ENCODE data around the gene BICC1. TPM values are rescaled to one million over a fixed set of nuclear protein-coding genes. Genes with fewer than 3 reads are reported as not detected.

The BICC1 gene
- polyA plus RNA-seq, 1 donor: 6.2 TPM

DNA sequence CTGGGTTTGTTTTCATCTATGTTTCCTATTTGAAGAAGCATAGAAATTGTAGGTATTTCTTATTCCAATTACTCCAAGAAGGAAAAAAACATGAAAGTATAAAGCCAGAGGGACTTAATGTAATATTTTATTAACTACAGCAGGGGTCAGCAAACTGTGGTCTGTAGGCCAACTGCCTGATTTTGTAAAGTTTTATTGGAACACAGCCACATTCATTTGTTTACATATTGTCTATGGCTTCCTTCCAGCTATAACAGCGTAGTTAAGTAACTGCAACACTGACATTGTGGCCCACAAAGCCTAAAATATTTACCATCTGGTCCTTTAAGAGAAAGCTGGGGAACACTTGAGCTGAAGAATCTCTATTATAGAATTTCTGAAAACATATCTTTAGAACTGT lies 306.2 kb downstream of the BICC1 start:
- H3K27ac ChIP-seq (ENCODE audit: low read length): no peak overlapping the region
- WGBS (ENCODE audit: insufficient coverage, low lambda C conversion rate): 40% methylated on average over 1 of the region's 1 CpG
- no peaks in the 10 kb centered on the region for H3K9me3 ChIP-seq (ENCODE audit: control insufficient read depth, low read depth, low read length)
- H3K4me3 ChIP-seq (ENCODE audit: low read length): no peak overlapping the region
- H3K27me3 ChIP-seq (ENCODE audit: control insufficient read depth, insufficient read depth, low read length): no peaks in the 10 kb centered on the region
- H3K36me3 ChIP-seq (ENCODE audit: control insufficient read depth, insufficient read depth, low read length): no peaks in the 10 kb centered on the region
- no peaks in the 10 kb centered on the region for H3K4me1 ChIP-seq (ENCODE audit: control insufficient read depth, insufficient read depth, low read length)
- DNase-seq: no peak

DNA sequence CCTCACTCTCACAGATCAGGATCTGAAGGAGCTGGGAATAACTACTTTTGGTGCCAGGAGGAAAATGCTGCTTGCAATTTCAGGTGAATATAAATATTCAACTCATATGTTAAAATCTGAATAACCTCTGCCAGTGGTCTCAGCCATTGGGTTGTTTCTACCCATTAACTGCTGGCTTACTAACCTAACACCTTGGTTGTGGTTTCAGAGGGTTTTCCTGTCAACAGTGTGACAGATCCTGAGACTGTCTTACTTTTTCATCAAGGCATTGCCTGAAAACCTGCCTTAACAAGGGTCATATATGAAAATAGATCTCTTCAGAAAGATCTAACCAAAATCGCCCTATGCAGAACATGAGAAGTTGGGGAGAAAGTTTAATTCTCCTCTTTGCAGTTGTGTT lies 307.7 kb downstream of the BICC1 start:
- no peaks in the 10 kb centered on the region for H3K9me3 ChIP-seq (ENCODE audit: control insufficient read depth, low read depth, low read length)
- no peaks in the 10 kb centered on the region for H3K36me3 ChIP-seq (ENCODE audit: control insufficient read depth, insufficient read depth, low read length)
- no peak overlapping the region for H3K27ac ChIP-seq (ENCODE audit: low read length)
- no peaks in the 10 kb centered on the region for H3K4me1 ChIP-seq (ENCODE audit: control insufficient read depth, insufficient read depth, low read length)
- no peak for DNase-seq
- H3K27me3 ChIP-seq (ENCODE audit: control insufficient read depth, insufficient read depth, low read length): no peaks in the 10 kb centered on the region
- no peak overlapping the region for H3K4me3 ChIP-seq (ENCODE audit: low read length)
- no CpG with 5 or more reads among the region's 1 CpG for WGBS (ENCODE audit: insufficient coverage, low lambda C conversion rate)

DNA sequence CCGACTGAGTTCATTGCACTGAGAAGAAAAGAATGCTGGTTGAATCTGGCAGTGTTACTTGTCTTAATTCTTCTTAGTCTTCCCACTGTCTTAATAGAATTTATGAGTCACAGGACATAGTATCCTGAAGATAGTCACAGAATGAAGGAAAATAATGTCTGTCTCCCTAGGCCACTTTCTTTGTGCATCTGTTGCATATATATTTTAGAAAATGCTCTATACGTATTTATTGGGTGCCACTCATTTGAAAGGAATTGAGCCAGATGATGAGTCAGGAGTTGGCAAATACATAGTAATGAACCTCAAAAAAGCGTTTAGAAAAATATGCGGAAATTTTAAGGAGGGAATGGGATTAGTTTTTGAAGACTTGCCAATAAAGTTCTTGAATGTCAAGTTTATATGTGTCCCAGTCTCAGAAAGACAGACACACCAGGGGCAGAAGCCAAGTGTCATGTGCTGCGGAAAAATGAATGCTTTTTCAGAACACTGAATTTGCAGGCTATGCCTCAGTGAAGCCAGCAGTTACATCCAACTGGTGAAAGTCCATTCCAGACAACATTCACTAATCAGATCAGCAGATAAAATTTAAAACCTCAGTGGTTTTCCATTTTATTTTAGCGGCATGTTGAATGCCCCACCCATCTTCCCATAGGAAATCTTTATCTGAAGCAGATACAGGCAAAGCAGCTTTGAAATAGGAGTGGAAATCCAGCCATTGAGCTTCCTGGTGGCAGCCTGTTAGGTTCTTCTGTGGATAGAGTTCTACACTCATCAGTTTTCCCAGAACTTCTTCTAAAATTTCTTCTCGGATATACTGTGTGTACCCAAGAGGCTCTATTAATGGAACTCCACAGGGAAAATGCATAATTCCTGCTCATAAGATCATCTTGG lies 308.4 kb downstream of the BICC1 start:
- Histone ChIP-seq H3K4me3 (ENCODE audit: low read length) (no peak overlapping the region), H3K4me1 (ENCODE audit: control insufficient read depth, insufficient read depth, low read length) (no peaks in the 10 kb centered on the region), H3K36me3 (ENCODE audit: control insufficient read depth, insufficient read depth, low read length) (no peaks in the 10 kb centered on the region), H3K27ac (ENCODE audit: low read length) (no peak overlapping the region), H3K9me3 (ENCODE audit: control insufficient read depth, low read depth, low read length) (no peaks in the 10 kb centered on the region), H3K27me3 (ENCODE audit: control insufficient read depth, insufficient read depth, low read length) (no peaks in the 10 kb centered on the region)
- WGBS (ENCODE audit: insufficient coverage, low lambda C conversion rate): 83% methylated on average over 4 of the region's 7 CpGs
- DNase-seq: no peak

DNA sequence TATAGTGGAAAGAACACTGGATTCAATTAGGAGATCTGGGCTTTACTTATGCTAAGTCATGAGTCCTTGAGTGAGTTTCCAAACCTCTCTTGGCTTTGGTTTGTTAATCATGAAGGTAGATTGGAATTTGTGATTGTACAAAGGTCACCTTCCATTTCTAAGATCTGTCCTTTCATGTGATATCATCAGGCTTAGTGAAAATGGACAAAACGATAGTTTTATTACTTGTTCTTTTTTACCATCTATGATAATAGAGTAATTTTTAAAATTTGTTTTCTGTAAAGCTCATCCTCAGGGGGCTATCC lies 309.0 kb downstream of the BICC1 start:
- Histone ChIP-seq H3K4me1 (ENCODE audit: control insufficient read depth, insufficient read depth, low read length) (no peaks in the 10 kb centered on the region), H3K27me3 (ENCODE audit: control insufficient read depth, insufficient read depth, low read length) (no peaks in the 10 kb centered on the region), H3K4me3 (ENCODE audit: low read length) (no peak overlapping the region), H3K36me3 (ENCODE audit: control insufficient read depth, insufficient read depth, low read length) (no peaks in the 10 kb centered on the region), H3K27ac (ENCODE audit: low read length) (no peak overlapping the region), H3K9me3 (ENCODE audit: control insufficient read depth, low read depth, low read length) (no peaks in the 10 kb centered on the region)
- 40% methylated on average over 1 of the region's 1 CpG for WGBS (ENCODE audit: insufficient coverage, low lambda C conversion rate)
- DNase-seq: no peak

DNA sequence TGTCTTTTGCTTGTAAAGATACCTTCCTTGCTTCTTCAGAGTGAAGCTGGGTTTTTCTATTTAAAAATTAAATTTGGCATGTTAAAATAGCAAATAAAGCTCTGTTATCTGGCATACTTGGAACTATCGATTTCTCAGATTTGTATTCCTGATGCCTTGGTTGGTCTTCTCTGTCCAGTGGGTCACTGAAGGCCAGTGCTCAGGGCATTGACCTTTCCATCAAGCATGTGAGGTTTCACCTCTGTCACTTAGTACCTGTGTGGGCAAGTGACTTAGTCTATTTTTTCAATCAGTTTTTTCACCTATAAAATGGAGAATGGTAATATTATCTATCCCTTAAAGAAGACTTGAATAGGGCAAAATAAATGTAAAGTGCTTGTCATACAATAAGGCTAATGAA lies 311.3 kb downstream of the BICC1 start:
- WGBS (ENCODE audit: insufficient coverage, low lambda C conversion rate): no CpG with 5 or more reads among the region's 1 CpG

DNA sequence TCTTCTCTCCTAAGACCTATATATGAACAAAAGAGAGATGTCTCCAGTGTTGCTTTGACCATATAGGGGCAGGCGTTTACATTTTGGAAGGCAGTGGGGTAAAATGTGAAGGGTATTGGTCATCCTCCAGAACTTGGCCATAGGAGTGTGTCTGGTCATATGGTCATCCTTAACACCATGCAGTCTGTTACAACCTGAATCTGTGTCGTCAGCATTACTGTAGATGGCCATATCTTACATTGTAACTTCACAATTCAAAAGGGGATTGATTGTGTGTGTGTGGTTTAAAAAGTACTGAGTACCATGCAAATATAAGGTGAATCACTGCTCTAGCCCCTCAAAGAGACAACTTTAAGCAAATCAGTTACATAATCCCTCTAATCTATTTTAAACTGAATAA lies 311.7 kb downstream of the BICC1 start:
- Histone ChIP-seq H3K27me3 (ENCODE audit: control insufficient read depth, insufficient read depth, low read length) (no peaks in the 10 kb centered on the region), H3K4me3 (ENCODE audit: low read length) (no peak overlapping the region), H3K9me3 (ENCODE audit: control insufficient read depth, low read depth, low read length) (no peaks in the 10 kb centered on the region), H3K27ac (ENCODE audit: low read length) (no peak overlapping the region), H3K36me3 (ENCODE audit: control insufficient read depth, insufficient read depth, low read length) (no peaks in the 10 kb centered on the region), H3K4me1 (ENCODE audit: control insufficient read depth, insufficient read depth, low read length) (no peaks in the 10 kb centered on the region)
- no CpG with 5 or more reads among the region's 2 CpGs for WGBS (ENCODE audit: insufficient coverage, low lambda C conversion rate)
- DNase-seq: no peak

More for the DNA sequence above, 311.3 kb downstream of the BICC1 start:
- no peaks in the 10 kb centered on the region for H3K4me1 ChIP-seq (ENCODE audit: control insufficient read depth, insufficient read depth, low read length)
- H3K4me3 ChIP-seq (ENCODE audit: low read length): no peak overlapping the region
- no peaks in the 10 kb centered on the region for H3K36me3 ChIP-seq (ENCODE audit: control insufficient read depth, insufficient read depth, low read length)
- DNase-seq: no peak
- H3K27ac ChIP-seq (ENCODE audit: low read length): no peak overlapping the region
- no peaks in the 10 kb centered on the region for H3K27me3 ChIP-seq (ENCODE audit: control insufficient read depth, insufficient read depth, low read length)
- H3K9me3 ChIP-seq (ENCODE audit: control insufficient read depth, low read depth, low read length): no peaks in the 10 kb centered on the region

DNA sequence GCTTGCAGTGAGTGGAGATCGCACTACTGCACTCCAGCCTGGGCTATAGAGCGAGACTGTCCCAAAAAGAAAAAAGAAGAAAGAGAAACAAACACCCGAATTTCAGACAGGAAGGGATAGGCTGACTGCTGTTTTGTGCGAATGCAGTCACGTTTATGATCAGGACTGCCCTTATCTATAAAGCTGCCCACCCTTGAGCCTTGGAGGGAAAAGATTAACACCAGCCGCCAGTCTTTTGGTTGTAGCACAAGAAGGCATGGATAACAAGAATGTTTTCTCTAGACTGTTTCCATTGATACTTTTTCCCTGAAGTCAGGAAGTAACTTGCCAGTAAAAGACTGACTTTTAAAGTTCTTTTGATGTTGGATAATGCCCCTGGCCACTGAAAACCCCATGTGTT lies 314.0 kb downstream of the BICC1 start:
- no peaks in the 10 kb centered on the region for H3K36me3 ChIP-seq (ENCODE audit: control insufficient read depth, insufficient read depth, low read length)
- no peaks in the 10 kb centered on the region for H3K9me3 ChIP-seq (ENCODE audit: control insufficient read depth, low read depth, low read length)
- DNase-seq: no peak
- no peaks in the 10 kb centered on the region for H3K4me1 ChIP-seq (ENCODE audit: control insufficient read depth, insufficient read depth, low read length)
- 90% methylated on average over 2 of the region's 6 CpGs for WGBS (ENCODE audit: insufficient coverage, low lambda C conversion rate)
- no peaks in the 10 kb centered on the region for H3K27me3 ChIP-seq (ENCODE audit: control insufficient read depth, insufficient read depth, low read length)
- no peak overlapping the region for H3K27ac ChIP-seq (ENCODE audit: low read length)
- H3K4me3 ChIP-seq (ENCODE audit: low read length): no peak overlapping the region

DNA sequence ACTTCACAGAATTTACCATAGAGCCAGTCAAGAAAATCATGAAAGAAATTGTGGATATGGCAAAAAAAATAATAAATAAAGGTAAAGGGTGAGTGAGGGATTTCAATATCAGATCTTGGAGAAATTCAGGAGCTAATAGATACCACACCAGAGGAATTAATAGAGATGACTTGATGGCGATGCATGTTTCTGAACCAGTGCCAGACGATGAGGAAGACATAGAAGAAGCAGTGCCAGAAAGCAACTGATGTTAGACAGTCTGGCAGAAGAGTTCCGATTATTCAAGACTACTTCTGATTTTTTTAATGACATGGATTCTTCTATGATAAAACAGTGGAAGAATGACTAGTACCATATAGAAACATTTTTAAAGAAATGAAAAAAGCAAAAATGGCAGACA lies 314.7 kb downstream of the BICC1 start:
- H3K4me1 ChIP-seq (ENCODE audit: control insufficient read depth, insufficient read depth, low read length): no peaks in the 10 kb centered on the region
- H3K36me3 ChIP-seq (ENCODE audit: control insufficient read depth, insufficient read depth, low read length): no peaks in the 10 kb centered on the region
- no peak overlapping the region for H3K27ac ChIP-seq (ENCODE audit: low read length)
- no peak for DNase-seq
- no peaks in the 10 kb centered on the region for H3K9me3 ChIP-seq (ENCODE audit: control insufficient read depth, low read depth, low read length)
- no peaks in the 10 kb centered on the region for H3K27me3 ChIP-seq (ENCODE audit: control insufficient read depth, insufficient read depth, low read length)
- WGBS (ENCODE audit: insufficient coverage, low lambda C conversion rate): 100% methylated on average over 1 of the region's 3 CpGs
- no peak overlapping the region for H3K4me3 ChIP-seq (ENCODE audit: low read length)

DNA sequence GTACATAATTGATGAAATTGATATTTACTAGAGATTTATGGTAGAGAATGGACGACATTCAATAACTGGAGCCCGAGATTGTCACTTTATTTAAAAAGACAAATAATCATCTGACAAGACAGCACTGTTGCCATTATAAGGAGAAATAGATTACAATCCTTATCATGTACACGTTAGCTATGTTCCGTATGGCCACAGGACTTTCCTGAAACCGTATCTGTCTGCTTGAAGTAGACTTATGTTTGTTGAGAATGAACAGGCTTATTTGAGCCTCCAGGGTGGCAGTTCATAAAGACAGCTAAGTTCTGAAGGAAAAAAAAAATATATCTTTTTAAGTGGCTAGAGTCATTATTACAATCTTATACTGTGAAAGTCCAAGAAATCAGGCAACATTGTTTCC lies 317.2 kb downstream of the BICC1 start:
- no peaks in the 10 kb centered on the region for H3K4me1 ChIP-seq (ENCODE audit: control insufficient read depth, insufficient read depth, low read length)
- H3K36me3 ChIP-seq (ENCODE audit: control insufficient read depth, insufficient read depth, low read length): no peaks in the 10 kb centered on the region
- H3K4me3 ChIP-seq (ENCODE audit: low read length): no peak overlapping the region
- 80% methylated on average over 3 of the region's 5 CpGs for WGBS (ENCODE audit: insufficient coverage, low lambda C conversion rate)
- no peak for DNase-seq
- H3K9me3 ChIP-seq (ENCODE audit: control insufficient read depth, low read depth, low read length): no peaks in the 10 kb centered on the region
- no peak overlapping the region for H3K27ac ChIP-seq (ENCODE audit: low read length)
- no peaks in the 10 kb centered on the region for H3K27me3 ChIP-seq (ENCODE audit: control insufficient read depth, insufficient read depth, low read length)

DNA sequence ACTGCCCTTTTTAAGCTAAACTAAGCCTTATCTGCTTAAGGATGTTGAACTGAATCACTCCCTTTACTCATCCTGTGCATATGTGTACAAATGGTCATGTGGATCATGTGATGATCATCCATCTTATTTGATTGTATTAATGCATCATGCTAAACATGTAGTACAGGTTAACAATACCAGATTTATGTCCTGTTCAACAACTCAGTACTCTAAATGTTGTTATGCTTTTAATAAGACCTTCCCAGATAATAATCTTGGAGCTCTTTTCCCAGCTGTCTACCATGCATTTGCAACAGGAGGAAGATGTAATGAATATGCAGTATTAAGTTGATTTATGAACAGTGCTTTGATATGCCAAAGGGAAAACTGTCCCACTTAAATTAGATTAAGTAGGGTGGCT lies 318.0 kb downstream of the BICC1 start:
- H3K27ac ChIP-seq (ENCODE audit: low read length): no peak overlapping the region
- H3K4me3 ChIP-seq (ENCODE audit: low read length): no peak overlapping the region
- no peaks in the 10 kb centered on the region for H3K4me1 ChIP-seq (ENCODE audit: control insufficient read depth, insufficient read depth, low read length)
- H3K9me3 ChIP-seq (ENCODE audit: control insufficient read depth, low read depth, low read length): no peaks in the 10 kb centered on the region
- no peak for DNase-seq
- no peaks in the 10 kb centered on the region for H3K36me3 ChIP-seq (ENCODE audit: control insufficient read depth, insufficient read depth, low read length)
- no peaks in the 10 kb centered on the region for H3K27me3 ChIP-seq (ENCODE audit: control insufficient read depth, insufficient read depth, low read length)
